Mononuclear cell (primary cell): ENCODE results near the gene TSPAN32. TPM values are rescaled to one million over a fixed set of nuclear protein-coding genes. Genes with fewer than 3 reads are reported as not detected.
"Not testable (repeated sequence)": the region's sequence is repeated elsewhere in the genome, so short reads cannot be mapped to it uniquely, and the experiment has no call there.

Experiments used
- H3K27me3 ChIP-seq: 2 replicates; pipeline ENCODE4 v1.6.0; 2011; ENCODE audit warnings: low read length, control low read depth; ENCODE audit not compliant: insufficient read depth
- H3K4me1 ChIP-seq: 2 replicates; pipeline ENCODE4 v1.5.1; 2011; ENCODE audit warnings: mild to moderate bottlenecking, low read length, control low read depth; ENCODE audit not compliant: insufficient read depth
- H3K4me3 ChIP-seq: 2 replicates; pipeline ENCODE4 v1.5.1; 2011; ENCODE audit warnings: mild to moderate bottlenecking, low read length, moderate library complexity
- H3K9me3 ChIP-seq: 2 replicates; pipeline ENCODE4 v1.5.1; 2011; ENCODE audit warnings: low read depth, mild to moderate bottlenecking, control low read depth, low read length
- total RNA-seq: library from RNA; depleted of rRNA; stranded (reverse); fragments of >200 nt; gene quantifications from one replicate; pipeline ENCODE4 v1.2.3, GENCODE V29; 2012

TSPAN32 gene
- total RNA-seq, 1 donor: 21.6 TPM

DNA sequence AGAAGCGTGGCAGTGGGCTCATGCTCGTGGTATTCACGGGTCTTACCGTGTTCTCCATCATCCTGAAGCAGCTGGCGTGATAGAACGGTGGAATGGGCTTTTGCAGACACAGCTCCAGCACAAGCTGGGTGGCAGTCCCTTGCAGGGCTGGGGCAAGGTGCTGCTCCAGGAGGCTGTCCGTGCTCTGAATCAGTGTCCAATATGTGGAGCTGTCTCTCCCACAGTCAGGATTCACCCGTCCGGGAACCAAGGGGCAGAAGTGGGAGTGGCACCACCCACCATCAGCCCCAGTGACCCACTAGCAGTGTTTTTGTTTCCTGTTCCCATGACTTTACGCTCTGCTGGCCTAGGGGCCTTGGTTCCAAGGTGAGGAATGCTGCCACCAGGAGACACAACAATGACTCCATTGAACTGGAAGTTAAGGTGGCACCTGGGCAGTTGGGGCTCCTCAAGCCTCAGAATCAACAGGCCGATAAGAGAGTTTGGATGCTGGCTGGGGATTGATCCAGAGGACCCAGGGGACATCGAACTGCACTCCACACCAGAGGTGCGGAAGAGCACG is 58.3 kb downstream of the TSPAN32 start:
- H3K4me3 ChIP-seq: no peak overlapping the region
- no peaks in the 10 kb centered on the region for H3K27me3 ChIP-seq
- H3K9me3 ChIP-seq: no peaks in the 10 kb centered on the region
- no peaks in the 10 kb centered on the region for H3K4me1 ChIP-seq

DNA sequence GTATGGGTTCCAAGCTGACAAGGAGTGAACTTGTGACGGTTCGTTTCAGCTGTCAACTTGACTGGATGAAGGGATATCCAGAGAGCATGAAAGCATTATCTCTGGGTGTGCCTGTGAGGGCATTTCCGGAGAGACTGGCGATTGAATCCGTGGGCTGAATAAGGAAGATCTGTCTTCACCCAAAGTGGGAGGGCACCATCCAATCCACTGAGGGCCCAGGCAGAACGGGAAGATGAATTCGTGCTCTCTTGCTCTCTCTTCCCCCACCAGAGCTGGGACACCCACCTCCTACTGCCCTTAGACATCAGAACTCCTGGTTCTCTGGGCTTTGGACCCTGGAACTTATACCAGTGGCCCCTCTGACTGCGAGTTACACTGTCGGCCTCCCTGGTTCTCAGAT is 59.8 kb downstream of the TSPAN32 start:
- Histone ChIP-seq H3K4me3 (no peak overlapping the region), H3K9me3 (no peaks in the 10 kb centered on the region), H3K27me3 (no peaks in the 10 kb centered on the region), H3K4me1 (no peaks in the 10 kb centered on the region)

DNA sequence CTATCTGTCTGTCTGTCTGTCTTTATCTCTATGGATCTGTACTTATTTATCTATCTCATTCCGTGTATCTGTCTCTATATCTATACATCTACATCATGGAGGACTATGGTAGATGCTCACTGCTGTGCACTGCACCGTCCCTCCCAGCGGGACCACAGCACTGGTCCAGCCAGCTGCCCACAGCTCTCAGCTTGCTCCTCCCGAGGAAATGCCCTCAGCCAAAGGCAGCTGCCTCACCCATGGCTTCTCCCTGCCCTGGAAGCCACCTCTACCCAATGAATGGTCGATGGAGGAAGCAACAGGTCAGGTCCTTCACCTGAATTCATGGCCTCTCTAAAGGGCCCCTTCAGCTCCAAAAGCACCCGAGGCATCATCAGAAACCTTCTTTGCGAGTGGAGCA is 60.6 kb downstream of the TSPAN32 start:
- Histone ChIP-seq H3K4me3 (no peak overlapping the region), H3K4me1 (no peaks in the 10 kb centered on the region), H3K27me3 (no peaks in the 10 kb centered on the region), H3K9me3 (no peaks in the 10 kb centered on the region)

DNA sequence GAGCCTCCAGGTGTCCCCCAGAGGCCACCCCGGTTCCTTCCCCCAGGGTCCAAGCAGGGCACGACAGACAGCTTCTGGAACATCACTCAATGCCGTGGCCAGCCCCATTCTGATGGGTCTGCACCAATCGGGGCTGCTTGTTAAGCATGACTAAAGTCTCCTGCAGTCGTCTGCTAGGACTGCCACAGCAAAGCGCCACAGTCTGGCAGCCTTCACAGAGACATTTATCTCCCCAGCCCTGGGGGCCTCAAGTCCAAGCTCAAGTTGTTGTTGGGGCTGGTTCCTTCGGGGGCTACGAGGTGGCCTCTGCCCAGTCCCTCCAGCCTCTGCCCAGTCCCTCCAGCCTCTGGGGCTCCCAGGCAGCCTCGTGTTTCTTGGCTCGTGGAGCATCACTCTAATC is 61.3 kb downstream of the TSPAN32 start:
- Histone ChIP-seq H3K27me3 (no peaks in the 10 kb centered on the region), H3K4me3 (no peak overlapping the region), H3K9me3 (no peaks in the 10 kb centered on the region), H3K4me1 (no peaks in the 10 kb centered on the region)

DNA sequence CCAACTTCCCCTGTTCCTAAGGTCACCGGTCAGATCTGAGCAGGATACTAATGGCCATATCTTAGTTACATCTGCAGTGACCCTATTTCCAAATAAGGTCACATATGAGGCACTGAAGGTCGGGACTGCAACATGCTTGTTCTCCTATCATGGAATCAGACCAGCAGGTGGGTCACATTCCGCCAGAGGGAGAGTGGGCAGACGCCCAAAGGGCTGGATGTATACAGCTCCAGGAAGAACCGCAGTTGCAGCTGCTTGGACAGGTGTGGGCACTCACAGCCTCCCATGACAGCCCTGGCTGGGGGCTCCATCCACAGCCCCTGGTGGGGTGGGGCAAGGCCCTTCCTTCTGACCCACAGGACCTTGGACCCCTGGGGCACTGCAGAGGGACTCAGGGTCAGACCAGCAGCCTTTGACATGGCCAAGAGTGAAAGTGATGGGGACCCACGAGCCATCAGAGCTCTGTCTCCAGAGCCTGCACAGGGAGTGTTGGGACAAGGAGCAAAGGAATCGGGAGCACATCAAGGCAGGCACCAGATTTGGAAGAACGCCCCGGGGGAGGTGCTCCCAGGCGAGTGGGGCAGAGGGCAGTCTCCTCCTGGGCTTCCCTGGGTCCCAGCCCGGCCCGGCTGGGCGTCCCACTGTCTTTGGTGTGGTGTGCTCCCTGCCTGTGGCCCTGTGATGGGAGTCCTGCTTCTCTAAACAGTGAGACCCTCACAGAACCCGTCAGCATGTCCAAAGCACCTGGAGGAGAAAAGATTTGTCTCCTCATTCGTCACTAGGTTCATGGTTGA is 62.0 kb downstream of the TSPAN32 start:
- Histone ChIP-seq H3K4me3 (no peak overlapping the region), H3K27me3 (no peaks in the 10 kb centered on the region), H3K9me3 (no peaks in the 10 kb centered on the region), H3K4me1 (no peaks in the 10 kb centered on the region)

DNA sequence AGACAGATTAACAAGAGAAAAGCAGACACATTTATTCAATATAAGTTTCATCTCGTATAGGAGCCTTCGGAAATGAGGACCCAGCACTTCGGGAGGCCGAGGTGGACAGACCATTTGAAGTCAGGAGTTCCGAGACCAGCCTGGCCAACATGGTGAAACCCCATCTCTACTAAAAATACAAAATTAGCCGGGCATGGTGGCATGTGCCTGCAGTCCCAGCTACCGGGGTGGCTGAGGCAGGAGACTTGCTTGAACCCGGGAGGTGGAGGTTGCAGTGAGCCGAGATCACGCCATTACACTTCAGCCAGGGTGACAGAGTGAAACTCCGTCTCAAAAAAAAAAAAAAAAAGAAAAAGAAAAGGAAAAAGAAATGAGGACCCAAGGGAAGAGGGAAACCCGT is 62.6 kb downstream of the TSPAN32 start:
- not testable (repeated sequence) for H3K9me3 ChIP-seq, H3K4me1 ChIP-seq, H3K27me3 ChIP-seq, H3K4me3 ChIP-seq

DNA sequence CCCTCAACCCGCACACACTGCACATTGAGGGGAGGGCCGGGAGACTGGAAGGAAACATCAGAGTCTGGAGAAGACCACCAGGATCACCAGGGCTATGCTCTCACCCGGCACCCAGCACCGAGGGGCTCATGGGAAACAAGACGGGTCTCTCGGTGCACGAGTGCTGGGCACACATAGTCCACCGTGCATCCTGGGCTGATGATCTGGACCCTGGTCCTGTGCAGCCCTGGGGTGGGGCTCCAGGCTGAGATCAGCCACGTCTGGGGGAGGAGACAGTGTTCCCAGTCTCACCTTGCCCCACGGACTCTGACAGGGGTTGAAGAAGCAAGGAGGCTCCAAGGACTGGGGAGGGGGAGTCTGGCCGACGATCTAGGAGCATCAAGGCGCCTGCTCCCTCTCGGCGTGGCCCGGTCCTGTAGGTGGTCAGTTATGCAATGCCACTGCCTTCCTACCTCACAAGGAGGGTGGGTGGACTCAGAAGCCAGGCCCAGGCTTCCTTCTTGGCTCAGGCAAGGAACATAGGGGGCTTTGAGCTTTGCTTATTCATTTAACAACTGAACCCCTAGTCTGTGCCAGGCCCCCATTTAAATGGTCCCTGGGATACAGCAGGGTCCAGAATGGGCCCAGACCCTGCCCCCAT is 63.9 kb downstream of the TSPAN32 start:
- no peak overlapping the region for H3K4me3 ChIP-seq
- H3K27me3 ChIP-seq: no peaks in the 10 kb centered on the region
- H3K4me1 ChIP-seq: no peaks in the 10 kb centered on the region
- H3K9me3 ChIP-seq: no peaks in the 10 kb centered on the region

DNA sequence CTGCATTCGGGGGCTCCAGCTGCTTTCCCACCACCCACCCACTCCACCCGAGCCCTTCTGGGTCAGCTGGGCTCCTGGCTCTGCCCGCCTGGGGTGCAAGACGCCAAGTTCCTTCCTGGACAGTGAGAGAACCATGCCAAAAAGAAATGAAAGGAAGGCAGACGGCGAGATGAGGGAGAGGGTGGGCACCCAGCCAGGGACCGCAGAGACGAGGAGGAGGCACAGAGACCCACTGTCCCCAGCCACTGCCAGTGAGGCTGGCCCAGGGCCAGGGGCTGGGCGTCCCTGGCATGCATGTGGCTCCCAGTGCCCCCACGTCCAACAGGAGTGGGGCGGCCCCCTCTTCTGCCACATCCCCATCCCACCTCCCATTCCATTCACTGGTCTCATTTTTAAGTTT is 64.5 kb downstream of the TSPAN32 start:
- Histone ChIP-seq H3K9me3 (no peaks in the 10 kb centered on the region), H3K4me3 (no peak overlapping the region), H3K27me3 (no peaks in the 10 kb centered on the region), H3K4me1 (no peaks in the 10 kb centered on the region)

DNA sequence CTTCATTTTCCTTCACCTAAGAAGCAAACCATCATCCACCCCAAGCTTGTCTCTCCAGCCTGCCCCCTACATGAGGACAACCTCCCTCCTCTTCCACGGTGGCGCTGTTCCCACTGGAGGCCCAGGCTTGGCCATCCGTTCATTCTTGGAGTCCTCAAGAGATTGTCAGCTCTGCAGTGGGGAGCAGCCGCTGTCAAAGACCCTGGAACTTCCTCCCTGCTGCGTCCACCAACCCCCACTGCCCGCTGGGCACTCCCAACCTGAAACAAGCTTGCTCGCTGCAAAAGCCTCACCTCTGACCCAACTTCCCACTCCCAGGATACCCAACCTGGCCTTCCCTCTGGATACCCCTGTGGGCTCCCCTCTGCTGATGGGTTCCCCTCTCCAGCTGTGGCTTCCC is 64.9 kb downstream of the TSPAN32 start:
- Histone ChIP-seq H3K4me1 (no peaks in the 10 kb centered on the region), H3K9me3 (no peaks in the 10 kb centered on the region), H3K27me3 (no peaks in the 10 kb centered on the region), H3K4me3 (no peak overlapping the region)

DNA sequence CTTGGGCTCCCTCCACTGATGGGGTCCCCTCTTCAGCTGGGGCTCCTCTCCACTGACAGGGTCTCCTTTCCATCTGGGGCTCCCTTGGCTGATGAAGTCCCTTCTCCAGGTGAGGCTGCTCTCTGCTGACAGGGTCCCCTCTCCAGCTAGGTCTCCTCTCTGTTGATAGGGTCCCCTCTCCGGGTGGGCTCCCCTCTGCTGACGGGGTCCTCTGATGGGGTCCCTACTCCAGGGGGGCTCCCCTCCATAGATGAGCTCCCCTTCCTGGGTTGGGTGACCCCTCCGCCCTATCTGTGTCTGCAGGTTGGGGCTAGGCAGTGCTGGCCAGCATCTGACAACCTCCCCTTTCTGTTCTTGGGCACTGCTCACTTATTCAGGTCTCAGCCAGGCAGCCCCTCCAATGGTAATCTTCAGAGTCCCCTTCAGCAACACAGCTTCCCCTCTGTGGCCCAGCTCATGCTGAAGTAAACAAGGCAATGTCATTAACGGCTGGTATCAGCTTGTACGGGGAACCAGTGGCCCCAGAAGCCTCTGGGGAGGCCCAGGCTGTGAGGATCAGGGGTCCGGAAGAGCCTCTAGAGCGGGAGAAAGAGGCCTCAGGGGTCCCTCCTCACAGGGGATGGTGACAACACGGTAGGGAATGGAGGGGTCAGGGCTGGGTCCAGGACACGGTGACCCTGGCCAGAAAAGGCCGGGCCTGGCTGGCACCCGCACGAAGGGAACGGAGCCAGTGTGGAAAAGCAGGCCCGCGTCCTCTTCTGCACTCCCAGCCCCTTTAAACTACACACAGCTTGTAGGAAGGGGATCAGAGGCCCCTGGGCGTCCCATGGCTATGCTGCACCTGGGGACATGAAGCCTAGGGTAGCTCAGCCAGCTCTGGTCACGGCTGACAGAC is 65.7 kb downstream of the TSPAN32 start:
- Histone ChIP-seq H3K27me3 (no peaks in the 10 kb centered on the region), H3K9me3 (no peaks in the 10 kb centered on the region), H3K4me1 (no peaks in the 10 kb centered on the region), H3K4me3 (no peak overlapping the region)

Other genes with a start within 250 kb of the TSPAN32 start
- not detected for gene IGF2, start 162.6 kb upstream of the TSPAN32 start, total RNA-seq
- gene INS, start 140.8 kb upstream of the TSPAN32 start, total RNA-seq: not detected
- not detected for gene TH, start 130.2 kb upstream of the TSPAN32 start, total RNA-seq
- gene ASCL2, start 31.4 kb upstream of the TSPAN32 start, total RNA-seq: 2.3 TPM
- 17.3 TPM for gene C11orf21, start 95 bp upstream of the TSPAN32 start, total RNA-seq
- gene CD81, start 75.3 kb downstream of the TSPAN32 start, total RNA-seq: 77.0 TPM
- gene TSSC4, start 98.7 kb downstream of the TSPAN32 start, total RNA-seq: 29.7 TPM
- gene TRPM5, start 142.5 kb downstream of the TSPAN32 start, total RNA-seq: 0.10 TPM
- 12.7 TPM for gene KCNQ1, start 143.0 kb downstream of the TSPAN32 start, total RNA-seq